Liver (tissue), 9 donors: ENCODE measurements around the gene MCTP1. TPM values are rescaled to one million over a fixed set of nuclear protein-coding genes. Genes with fewer than 3 reads are reported as not detected.

Experiments used
- DNase-seq: peaks from one replicate; pipeline ENCODE4 v3.0.0-alpha.2; 2017; ENCODE audit warnings: low spot score
- H3K27ac ChIP-seq, 2 donors: one replicate each; pipeline ENCODE4 v1.7.0; 2013; ENCODE audit warnings: inconsistent platforms in 2 of 2, low read length in 2 of 2, control low read depth in 1 of 2, low read depth in 1 of 2, mild to moderate bottlenecking in 1 of 2
- H3K27me3 ChIP-seq, 4 donors: one replicate each; pipeline versions ENCODE4 v1.6.1 to v1.7.0; 2013; ENCODE audit warnings: low read length in 3 of 4, inconsistent platforms in 1 of 4, mild to moderate bottlenecking in 1 of 4, moderate library complexity in 1 of 4; ENCODE audit not compliant: control insufficient read depth in 4 of 4, insufficient read depth in 4 of 4
- H3K36me3 ChIP-seq, 4 donors: one replicate each; pipeline versions ENCODE4 v1.6.1 to v1.7.0; 2013; ENCODE audit warnings: low read length in 3 of 4, mild to moderate bottlenecking in 3 of 4, low read depth in 1 of 4, moderate library complexity in 1 of 4; ENCODE audit not compliant: control insufficient read depth in 4 of 4, insufficient read depth in 3 of 4
- H3K4me1 ChIP-seq, 4 donors: one replicate each; pipeline versions ENCODE4 v1.6.1 to v1.7.0; 2013; ENCODE audit warnings: low read length in 3 of 4, mild to moderate bottlenecking in 3 of 4, moderate library complexity in 1 of 4; ENCODE audit not compliant: control insufficient read depth in 4 of 4, insufficient read depth in 4 of 4
- H3K4me3 ChIP-seq, 3 donors: one replicate each; pipeline versions ENCODE4 v1.6.1 to v1.7.0; 2013; ENCODE audit warnings: low read length in 3 of 3, control low read depth in 1 of 3, low read depth in 1 of 3, mild to moderate bottlenecking in 1 of 3
- H3K9ac ChIP-seq, 2 donors: one replicate each; pipeline ENCODE4 v1.7.0; 2013; ENCODE audit warnings: low read length in 2 of 2, mild to moderate bottlenecking in 2 of 2, moderate library complexity in 2 of 2, control low read depth in 1 of 2, low read depth in 1 of 2
- H3K9me3 ChIP-seq, 4 donors: one replicate each; pipeline versions ENCODE4 v1.6.1 to v1.7.0; 2013; ENCODE audit warnings: low read length in 3 of 4; ENCODE audit not compliant: control insufficient read depth in 4 of 4
- ATF3 ChIP-seq: IDR thresholded peaks from 2 replicates; pipeline ENCODE4 v1.6.1; 2016; ENCODE audit warnings: antibody characterized with exemption
- CTCF ChIP-seq: fragments of 150-350 bp; IDR thresholded peaks from 2 replicates; pipeline ENCODE4 v1.5.1; 2017; ENCODE audit warnings: improper control_type of control experiment, low read depth, low read length; ENCODE audit not compliant: missing input control
- EGR1 ChIP-seq, 2 donors: IDR thresholded peaks; 2 replicates each; pipeline ENCODE4 v1.6.1; 2016 to 2018; ENCODE audit warnings: antibody characterized with exemption in 2 of 2, low read depth in 2 of 2
- FOXA2 ChIP-seq: IDR thresholded peaks from 2 replicates; pipeline ENCODE4 v1.6.1; 2016; ENCODE audit warnings: antibody characterized with exemption
- HNF4A ChIP-seq, 2 donors: conservative IDR thresholded peaks; 2 replicates each; pipeline ENCODE4 v1.6.1; 2016; ENCODE audit warnings: antibody characterized with exemption in 2 of 2, mild to moderate bottlenecking in 2 of 2
- HNF4G ChIP-seq: IDR thresholded peaks from 2 replicates; pipeline ENCODE4 v1.6.1; 2016; ENCODE audit warnings: antibody characterized with exemption
- JUND ChIP-seq, 2 donors: IDR thresholded peaks; 2 replicates each; pipeline ENCODE4 v1.6.1; 2016; ENCODE audit warnings: antibody characterized with exemption in 2 of 2
- NR2F2 ChIP-seq: IDR thresholded peaks from 2 replicates; pipeline ENCODE4 v1.6.1; 2016; ENCODE audit warnings: antibody characterized with exemption
- RAD21 ChIP-seq, 2 donors: IDR thresholded peaks; 2 replicates each; pipeline ENCODE4 v1.6.1; 2016; ENCODE audit warnings: antibody characterized with exemption in 2 of 2, mild to moderate bottlenecking in 2 of 2
- REST ChIP-seq: IDR thresholded peaks from 2 replicates; pipeline ENCODE4 v1.6.1; 2016; ENCODE audit warnings: antibody characterized with exemption, mild to moderate bottlenecking
- RXRA ChIP-seq, 2 donors: IDR thresholded peaks; 2 replicates each; pipeline ENCODE4 v1.6.1; 2017 to 2018; ENCODE audit warnings: antibody characterized with exemption in 2 of 2, mild to moderate bottlenecking in 1 of 2
- TAF1 ChIP-seq: conservative IDR thresholded peaks from 2 replicates; pipeline ENCODE4 v1.6.1; 2016; ENCODE audit warnings: antibody characterized with exemption, mild to moderate bottlenecking
- YY1 ChIP-seq: IDR thresholded peaks from 2 replicates; pipeline ENCODE4 v1.6.1; 2016; ENCODE audit warnings: antibody characterized with exemption, mild to moderate bottlenecking
- ZBTB33 ChIP-seq: IDR thresholded peaks from 2 replicates; pipeline ENCODE4 v1.6.1; 2016; ENCODE audit warnings: antibody characterized with exemption
- WGBS: extraction: QIAGEN DNeasy Blood & Tissue Kit; methylation state at CpG from one replicate; pipeline ENCODE4 v1.1.7; 2013; 5-methylcytosine and 5-hydroxymethylcytosine counted together
- polyA plus RNA-seq, 2 donors: library from polyadenylated mRNA; stranded (reverse) in 1 of 2; unstranded in 1 of 2; fragments of 200-250 nt in 1 of 2; fragments of >200 nt in 1 of 2; fragmentation: Nextera tagmentation in 1 of 2; extraction: Ambion mirVana in 1 of 2; gene quantifications; one replicate each; pipeline versions ENCODE4 v1.2.1 to v1.2.3, GENCODE V29; 2013 to 2015
- total RNA-seq, 2 donors: library from RNA; depleted of rRNA; stranded (reverse); fragments of >200 nt; gene quantifications; one replicate each; pipeline ENCODE4 v1.2.3, GENCODE V29; 2014
- donor health status: healthy.
- donor health status: healthy.
- donor health status: healthy.
- donor health status: healthy.
- donor health status: healthy.

The MCTP1 gene
- total and polyA plus RNA-seq, 4 donors, result 0.67 to 7.6 (median 4.3) TPM

GRCh38 chr5:95317085-95317484 lies 32.2 kb upstream of the MCTP1 start (continued):
- no peak for TF ChIP-seq ZBTB33
- TF ChIP-seq HNF4G, result no peak
- TF ChIP-seq JUND (IDR thresholded peaks at IDR 0.05), result no peak
- TF ChIP-seq NR2F2, result no peak
- no peak for TF ChIP-seq RXRA (IDR thresholded peaks at IDR 0.05)

GRCh38 chr5:95304711-95305110 lies 19.8 kb upstream of the MCTP1 start:
- 90% methylated on average over 2 of the region's 2 CpGs for whole genome bisulfite sequencing
- Histone ChIP-seq H3K27me3 (no peaks in the 10 kb centered on the region), H3K36me3 (no peaks in the 10 kb centered on the region), H3K9ac (no peak overlapping the region), H3K27ac (no peak overlapping the region), H3K4me1 (no peaks in the 10 kb centered on the region), H3K9me3 (no peaks in the 10 kb centered on the region), H3K4me3 (no peak overlapping the region)
- TF ChIP-seq REST, result no peak
- no peak for TF ChIP-seq RXRA (IDR thresholded peaks at IDR 0.05)
- TF ChIP-seq TAF1, result no peak
- TF ChIP-seq FOXA2, result no peak
- no peak for TF ChIP-seq CTCF
- no peak for TF ChIP-seq HNF4G
- no peak for DNase-seq

GRCh38 chr5:95298651-95299050 lies 13.8 kb upstream of the MCTP1 start:
- Histone ChIP-seq H3K27me3 (peaks cover 0 to 4% (median 0%) of the 10 kb centered on the region in 4 donors), H3K36me3 (no peaks in the 10 kb centered on the region), H3K4me1 (no peaks in the 10 kb centered on the region), H3K4me3 (no peak overlapping the region), H3K27ac (no peak overlapping the region), H3K9ac (no peak overlapping the region), H3K9me3 (no peaks in the 10 kb centered on the region)
- WGBS, result 85% methylated on average over 1 of the region's 1 CpG
- no peak for DNase-seq
- TF ChIP-seq RAD21 (IDR thresholded peaks at IDR 0.05), result no peak
- no peak for TF ChIP-seq NR2F2
- TF ChIP-seq FOXA2, result no peak
- no peak for TF ChIP-seq ATF3
- TF ChIP-seq HNF4A (conservative IDR thresholded peaks at IDR 0.05), result no peak
- no peak for TF ChIP-seq ZBTB33
- no peak for TF ChIP-seq REST
- TF ChIP-seq YY1, result no peak
- TF ChIP-seq EGR1 (IDR thresholded peaks at IDR 0.05; ENCODE audit: low read depth in 2 of 2), result no peak
- no peak for TF ChIP-seq CTCF
